Psoas muscle (tissue), 8 donors: ENCODE measurements around the gene SLAMF9. TPM values are rescaled to one million over a fixed set of nuclear protein-coding genes. Genes with fewer than 3 reads are reported as not detected.

Experiments used
- ATAC-seq, 4 donors: fragments of 200-7000 bp; cut with Tn5 transposase; one replicate each; pipeline ENCODE4 v1.9.1; 2020; ENCODE audit warnings: moderate library complexity in 3 of 4, mild to moderate bottlenecking in 2 of 4
- DNase-seq, 2 donors: peaks; one replicate each; pipeline ENCODE4 v3.0.0-alpha.2; 2020
- H3K27ac ChIP-seq: fragments of 200-600 bp; one replicate; pipeline ENCODE4 v1.8.0; 2022
- H3K27me3 ChIP-seq, 3 donors: fragments of 200-600 bp in 1 of 3; one replicate each; pipeline versions ENCODE4 v1.6.1 to v1.8.0; 2013 to 2022; ENCODE audit warnings: low read length in 2 of 3, mild to moderate bottlenecking in 2 of 3, moderate library complexity in 1 of 3; ENCODE audit not compliant: insufficient read depth in 3 of 3
- H3K36me3 ChIP-seq, 2 donors: fragments of 200-600 bp in 1 of 2; one replicate each; pipeline versions ENCODE4 v1.6.1 to v1.8.0; 2013 to 2022; ENCODE audit warnings: low read depth in 1 of 2, mild to moderate bottlenecking in 1 of 2, moderate library complexity in 1 of 2; ENCODE audit not compliant: insufficient read depth in 1 of 2
- H3K4me1 ChIP-seq: fragments of 200-600 bp; one replicate; pipeline ENCODE4 v1.8.0; 2022
- H3K4me3 ChIP-seq: fragments of 200-600 bp; one replicate; pipeline ENCODE4 v1.8.0; 2022; ENCODE audit warnings: mild to moderate bottlenecking
- H3K9me3 ChIP-seq: fragments of 200-600 bp; one replicate; pipeline ENCODE4 v1.8.0; 2022
- CTCF ChIP-seq: fragments of 200-600 bp; IDR thresholded peaks from one replicate; pipeline ENCODE4 v1.8.0; 2022; ENCODE audit warnings: antibody characterized with exemption
- WGBS, 3 donors: extraction: QIAGEN DNeasy Blood & Tissue Kit; methylation state at CpG; one replicate each; pipeline versions ENCODE4 v1.1.6 to v1.1.7; 2013; 5-methylcytosine and 5-hydroxymethylcytosine counted together
- intact Hi-C, 2 donors: fragments of 100-400 bp; cut with DNase I; formaldehyde crosslinking; loops; one replicate each; pipeline versions ENCODE4 v1.11.0 to v1.14.2; 2022
- long read RNA-seq, 2 donors: library from polyadenylated mRNA; unstranded; transcript quantifications; one replicate each; pipeline ENCODE4 v2.0.0, GENCODE V29; 2021
- polyA plus RNA-seq, 3 donors: library from polyadenylated mRNA; stranded (reverse); fragments of 200-250 nt; gene quantifications; one replicate each; pipeline ENCODE4 v1.2.3, GENCODE V29; 2013
- total RNA-seq, 4 donors: library from RNA; stranded (reverse); fragmentation: NEBNext Ultra II Directional in 2 of 4; extraction: Animal tissue kit (Norgen Biotek cat#: 25700) in 2 of 4; gene quantifications; one replicate each; pipeline versions ENCODE4 v1.2.1 to v1.2.4, GENCODE V29; 2021 to 2023
- donor health status: healthy with polysubstance abuse.
- donor health status: DM: no; HTN: no; CAD: no; lungs with moderate emphysema.
- donor health status: Bipolar disorder and iron deficiency.
- donor health status: healthy.
- donor health status: DM: yes; HTN: yes; CAD: no.
- donor health status: DM: no; HTN: no; CAD: no.
- donor health status: DM: no; HTN: no; CAD: no.
- donor health status: DM: yes; HTN: yes; CAD: no.

Gene SLAMF9
- total RNA-seq (not detected), polyA plus RNA-seq (not detected)
- long read RNA-seq, donor 1: 0 reads
- long read RNA-seq, donor 2: 0 reads

DNA sequence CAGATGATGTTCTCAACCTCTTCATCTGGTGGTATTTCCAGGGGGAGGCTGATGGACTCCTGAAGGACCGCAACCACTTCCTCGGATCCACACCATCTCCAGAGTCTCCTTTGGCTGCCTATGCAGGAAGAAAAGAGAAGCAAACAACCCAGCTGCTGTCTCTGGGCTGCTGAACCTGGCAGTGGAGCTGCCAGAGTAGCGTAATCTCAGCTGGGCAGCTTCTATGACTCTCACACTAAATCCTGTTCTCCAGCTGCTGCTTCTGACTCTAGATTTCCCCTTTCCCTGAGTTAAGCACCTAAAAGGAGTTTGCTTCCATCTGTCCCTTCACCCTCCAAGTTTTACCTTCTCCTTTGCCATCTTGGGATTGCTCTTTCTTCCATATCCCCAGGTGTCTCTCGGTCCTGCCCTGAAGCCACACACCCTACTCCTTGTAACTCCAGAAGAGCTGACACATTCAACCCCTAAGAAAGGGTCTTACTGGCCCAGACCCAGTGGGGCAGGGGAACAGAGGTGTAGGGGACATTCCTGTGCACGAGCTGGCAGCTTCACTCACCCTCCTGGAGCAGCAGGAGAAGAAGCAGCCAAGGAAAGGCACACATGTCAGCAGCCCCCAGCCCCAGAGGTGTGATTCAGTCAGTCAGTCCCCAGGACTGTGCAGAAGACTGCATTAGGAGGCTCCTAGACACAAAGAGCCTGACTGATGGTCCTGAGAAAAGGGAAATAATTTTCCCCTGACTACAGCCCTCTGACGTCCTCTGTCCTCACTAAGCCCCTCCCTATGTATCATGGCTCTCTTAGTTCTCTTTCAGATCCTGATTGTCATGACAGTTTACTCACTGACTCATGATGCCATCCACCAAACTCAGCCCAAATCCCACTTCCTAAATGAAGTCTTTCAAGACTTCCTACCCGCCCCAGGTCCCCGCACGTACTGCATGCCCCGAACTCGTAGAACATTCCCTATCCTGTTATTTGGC is at the start of gene SLAMF9:
Gene SLAMF9, minus strand, starts transcription at position 702 of the 980 bp plus-strand sequence. Its CDS starts 100 bp downstream, at position 602.
- no peaks in the 10 kb centered on the region for H3K9me3 ChIP-seq
- no peak within 1 kb of the TSS for H3K27ac ChIP-seq
- no peak for DNase-seq
- no peak within 1 kb of the TSS for H3K4me3 ChIP-seq
- WGBS, 3 donors: 46 to 62% (median 55%) methylated on average over 11 of the region's 11 CpGs
- peaks cover 0 to 22% (median 0%) of the 10 kb centered on the region in 3 donors for H3K27me3 ChIP-seq
- intact Hi-C loops: no loop called here
- H3K36me3 ChIP-seq: no peaks in the 10 kb centered on the region
- TF ChIP-seq CTCF: no peak
- ATAC-seq: no peak
- H3K4me1 ChIP-seq: no peaks in the 10 kb centered on the region

GRCh38 chr1:160001440-160001839 is 47.4 kb upstream of the SLAMF9 start:
- no peak for TF ChIP-seq CTCF
- ATAC-seq: no peak
- DNase-seq: no peak
- Histone ChIP-seq H3K9me3 (no peaks in the 10 kb centered on the region), H3K27me3 (peaks cover 0 to 2% (median 0%) of the 10 kb centered on the region in 3 donors), H3K4me1 (no peaks in the 10 kb centered on the region), H3K36me3 (no peaks in the 10 kb centered on the region), H3K27ac (no peak overlapping the region), H3K4me3 (no peak overlapping the region)
- WGBS, 3 donors: 68 to 70% (median 69%) methylated on average over 2 of the region's 2 CpGs
- intact Hi-C loops: no loop called here

GRCh38 chr1:159999204-159999603 is 45.2 kb upstream of the SLAMF9 start:
- ATAC-seq (no peak), DNase-seq (no peak)
- TF ChIP-seq CTCF: no peak
- H3K27me3 ChIP-seq: peaks cover 0 to 2% (median 0%) of the 10 kb centered on the region in 3 donors
- intact Hi-C loops: no loop called here
- 35 to 63% (median 53%) methylated on average over 4 of the region's 4 CpGs for WGBS, 3 donors
- no peak overlapping the region for H3K4me3 ChIP-seq
- H3K4me1 ChIP-seq: no peaks in the 10 kb centered on the region
- no peaks in the 10 kb centered on the region for H3K9me3 ChIP-seq
- no peaks in the 10 kb centered on the region for H3K36me3 ChIP-seq
- no peak overlapping the region for H3K27ac ChIP-seq

DNA sequence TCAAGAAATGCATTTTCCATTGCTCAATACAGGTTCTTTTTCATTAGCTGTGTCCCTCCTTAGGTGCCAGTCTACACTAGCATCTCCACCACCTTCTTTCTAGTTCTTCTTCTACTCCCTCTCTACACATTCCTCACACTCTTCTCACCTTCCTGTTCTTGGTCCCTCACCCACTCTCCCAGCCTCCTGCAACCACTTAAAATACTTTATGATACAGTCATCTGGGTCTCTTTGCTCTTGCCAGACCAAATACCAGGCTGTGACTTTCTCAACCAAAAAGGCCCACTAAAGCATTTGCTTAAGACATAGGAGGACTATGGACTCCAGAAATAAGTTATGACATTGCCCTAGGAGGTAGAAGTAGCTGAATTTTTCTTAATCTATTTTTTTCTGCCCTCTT is 42.6 kb upstream of the SLAMF9 start:
- no peak for DNase-seq
- H3K27ac ChIP-seq: no peak overlapping the region
- no peaks in the 10 kb centered on the region for H3K36me3 ChIP-seq
- intact Hi-C loops: no loop called here
- H3K4me1 ChIP-seq: no peaks in the 10 kb centered on the region
- H3K9me3 ChIP-seq: no peaks in the 10 kb centered on the region
- TF ChIP-seq CTCF: no peak
- ATAC-seq: no peak
- no peak overlapping the region for H3K4me3 ChIP-seq
- H3K27me3 ChIP-seq: peaks cover 0 to 2% (median 0%) of the 10 kb centered on the region in 3 donors
